GM10847 (cell line): Measurements from ENCODE around the gene ARMH4.

Source experiments
- POLR2A ChIP-seq: IDR thresholded peaks from 2 replicates; pipeline ENCODE4 v1.6.1; 2011; ENCODE audit not compliant: insufficient read length; ENCODE audit errors: extremely low read depth

Gene ARMH4

DNA sequence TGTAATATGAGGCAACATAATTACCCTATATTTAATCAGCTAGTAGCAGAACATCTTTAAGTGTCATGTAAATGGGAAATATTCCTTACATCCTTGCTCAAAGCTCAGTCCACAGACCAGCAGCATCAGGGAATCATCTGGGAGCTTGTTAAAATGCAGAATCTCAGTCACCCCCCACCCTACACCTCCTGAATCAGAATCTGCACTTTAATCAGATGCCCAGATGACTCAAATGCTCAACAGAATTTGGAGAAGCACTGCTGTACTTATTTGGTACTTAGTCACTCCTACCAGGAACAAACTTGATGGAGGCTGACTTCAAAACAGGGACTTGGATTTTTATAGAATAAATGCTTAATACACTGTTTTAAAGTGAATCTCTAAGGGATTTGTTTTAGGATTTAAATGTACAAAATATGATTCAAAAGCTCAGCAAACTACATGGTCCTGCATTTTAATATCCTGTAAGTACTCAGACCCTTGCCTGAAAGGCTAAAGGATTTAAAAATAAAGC lies 96.5 kb downstream of the ARMH4 start:
- no peak for TF ChIP-seq POLR2A

DNA sequence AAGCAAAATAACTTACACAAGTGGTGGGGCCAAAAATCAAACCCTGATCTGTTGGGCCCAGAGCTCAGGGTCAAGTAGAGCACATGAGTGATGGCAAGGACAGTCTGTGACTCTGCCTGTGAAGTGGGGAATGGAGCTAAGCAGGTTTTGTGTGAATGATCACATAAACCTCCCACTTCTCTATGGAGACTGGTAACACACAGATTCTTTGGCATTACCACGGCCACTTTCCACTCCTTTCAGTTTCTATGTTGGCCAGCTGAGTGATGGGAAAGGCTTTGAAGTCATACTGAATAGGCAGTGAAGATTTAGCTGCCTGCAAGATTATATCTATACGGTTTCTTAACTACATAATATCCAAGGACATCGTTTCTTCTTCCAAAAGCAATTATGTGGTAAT lies 97.9 kb downstream of the ARMH4 start:
- no peak for TF ChIP-seq POLR2A

DNA sequence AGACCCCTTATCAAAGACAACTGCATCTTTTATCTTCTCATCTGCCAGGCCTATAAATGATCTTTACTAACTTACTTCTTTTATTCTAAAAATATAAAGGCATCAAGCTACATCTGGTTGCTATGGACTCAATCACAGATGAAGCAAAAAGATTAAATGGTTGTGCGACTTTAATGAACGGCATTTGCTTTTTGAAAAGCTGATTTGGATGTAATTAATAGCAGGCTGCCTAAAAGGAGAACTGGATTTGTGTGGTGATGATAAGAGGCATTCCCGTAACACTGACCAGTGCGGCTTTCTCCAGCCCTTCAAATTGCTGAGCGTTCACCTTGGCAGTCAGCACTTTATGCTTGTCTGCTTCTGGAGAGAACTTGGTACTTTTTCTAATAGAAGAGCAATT lies 103.8 kb downstream of the ARMH4 start:
- TF ChIP-seq POLR2A, result no peak

DNA sequence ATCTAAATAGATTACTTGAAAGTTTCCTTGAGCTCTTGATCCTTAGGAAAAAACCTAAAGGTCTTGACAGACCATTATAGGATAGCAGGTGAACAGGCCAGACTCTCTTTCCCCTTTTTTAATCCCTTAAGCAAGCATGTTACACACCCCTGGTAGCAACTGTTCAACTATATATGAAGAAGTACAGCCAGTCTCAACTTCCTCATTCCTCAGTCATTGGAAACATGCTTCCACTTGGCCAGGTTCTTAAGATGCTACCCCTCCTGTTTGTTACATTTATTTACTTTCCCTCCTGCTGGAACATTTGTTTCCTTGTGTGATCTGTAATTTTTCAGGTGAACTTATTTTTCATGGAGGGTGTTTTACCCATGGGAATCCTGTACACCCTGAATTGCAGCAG lies 124.1 kb downstream of the ARMH4 start:
- TF ChIP-seq POLR2A, result no peak

DNA sequence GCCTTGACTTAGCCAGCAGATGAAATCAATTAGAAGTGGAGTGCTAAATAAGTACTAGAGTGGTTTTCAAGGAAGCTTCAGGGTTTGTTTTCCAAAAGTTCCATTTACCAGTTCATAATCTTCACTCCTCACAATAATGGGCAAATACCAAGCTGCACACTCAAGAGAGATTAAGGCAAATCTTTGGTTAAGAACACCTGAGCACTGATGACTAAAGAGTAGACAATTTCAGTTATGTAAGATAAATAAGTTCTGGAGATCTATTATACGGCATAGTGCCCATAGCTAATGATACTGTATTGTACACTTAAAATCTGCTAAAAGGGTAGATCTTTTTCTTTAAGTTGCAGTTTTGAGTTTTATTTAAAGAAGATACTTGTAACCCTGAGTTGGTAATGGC lies 125.0 kb downstream of the ARMH4 start:
- TF ChIP-seq POLR2A, result no peak

DNA sequence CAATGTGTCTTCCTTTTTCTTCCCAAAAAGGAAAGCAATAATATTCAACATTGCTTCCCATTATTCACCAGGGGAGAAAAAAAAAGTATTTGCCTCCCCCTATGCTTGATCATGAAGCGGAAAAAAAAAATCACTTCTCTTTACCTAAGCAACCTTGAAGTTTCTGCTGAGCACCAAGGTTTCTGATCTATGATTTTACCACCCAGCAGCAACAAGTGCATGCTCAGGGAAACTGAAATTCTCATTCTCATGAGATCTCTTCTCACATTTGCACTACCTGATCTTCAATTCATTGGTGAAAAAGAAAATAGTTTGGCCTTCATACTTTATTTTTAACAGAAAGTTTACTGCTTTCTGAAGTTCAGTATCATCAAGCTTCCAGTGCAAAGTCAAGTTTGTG lies 125.8 kb downstream of the ARMH4 start:
- TF ChIP-seq POLR2A, result no peak

DNA sequence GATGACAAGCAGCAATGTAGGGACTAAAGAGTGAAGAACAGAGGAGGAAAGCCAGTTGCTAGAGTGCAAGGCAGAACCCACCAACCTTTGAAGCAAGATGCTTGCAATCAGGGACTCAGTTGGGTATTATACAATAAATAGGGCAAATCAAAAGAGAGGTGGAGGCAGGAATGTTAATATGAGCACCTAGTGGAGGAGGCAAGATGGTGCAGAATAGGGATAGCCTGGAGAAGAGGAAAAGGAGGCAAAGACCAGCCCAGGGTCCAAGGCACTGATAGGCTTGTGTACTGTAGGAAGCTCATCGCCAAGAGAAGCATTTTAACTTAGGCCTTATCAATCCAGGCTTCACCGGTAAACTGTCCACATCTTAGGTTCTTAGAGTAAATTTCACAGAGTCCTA lies 137.2 kb downstream of the ARMH4 start:
- no peak for TF ChIP-seq POLR2A

DNA sequence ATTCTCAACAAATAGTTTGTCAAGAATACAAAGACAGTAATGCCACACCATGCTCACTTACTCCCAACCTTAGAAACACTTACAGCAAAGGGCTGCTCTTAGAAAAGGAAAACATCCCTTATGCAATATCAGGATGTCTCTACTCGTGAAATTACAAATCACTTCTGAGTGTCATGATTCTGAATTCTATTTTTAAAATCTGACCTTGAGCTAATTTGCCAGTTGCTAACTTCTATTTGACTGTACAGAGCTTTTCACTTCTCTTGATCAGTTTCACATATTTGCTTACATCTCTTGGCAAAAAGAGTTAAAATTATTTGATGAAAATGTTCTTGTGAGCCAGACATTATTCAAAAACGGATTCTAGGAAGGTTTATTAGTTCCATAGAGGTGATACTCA lies 149.4 kb downstream of the ARMH4 start:
- TF ChIP-seq POLR2A, result no peak

DNA sequence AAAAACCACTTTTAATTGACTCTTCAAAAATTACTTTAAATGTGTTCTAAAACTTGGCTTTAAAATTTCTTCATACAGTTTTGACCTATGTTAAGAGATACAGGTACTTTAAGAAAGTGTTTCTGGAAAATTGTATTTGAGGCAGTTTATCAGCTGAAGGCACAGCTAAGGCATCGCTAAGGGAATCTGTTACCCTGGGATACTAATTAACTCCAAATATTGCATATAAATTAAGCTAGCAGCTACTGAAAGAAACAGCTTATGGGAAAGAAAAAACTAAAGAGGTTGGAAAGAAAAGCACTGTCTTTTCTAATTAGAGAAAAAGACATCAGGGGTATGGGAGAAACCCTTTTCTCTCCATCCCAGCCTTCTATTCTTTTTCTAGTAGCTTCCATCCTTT lies 152.0 kb downstream of the ARMH4 start:
- no peak for TF ChIP-seq POLR2A

DNA sequence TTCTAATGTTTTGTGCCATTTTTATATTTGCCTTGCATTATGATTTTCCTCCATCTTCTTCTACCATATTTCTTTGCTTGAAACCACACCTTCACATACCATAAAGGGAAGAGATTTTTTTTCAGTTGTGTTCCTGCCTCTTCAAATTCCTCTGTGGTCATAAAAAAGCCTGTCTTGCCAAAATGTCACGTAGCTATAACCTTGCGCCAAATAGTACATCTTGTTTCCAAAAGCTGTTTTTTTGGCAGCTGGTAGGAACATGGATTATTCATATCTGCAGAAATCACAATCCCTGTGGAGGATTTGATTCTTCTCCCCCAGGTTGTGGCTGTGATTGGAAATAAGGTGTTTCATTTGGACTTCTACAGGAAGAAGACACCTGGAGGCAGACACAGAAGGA lies 152.5 kb downstream of the ARMH4 start:
- TF ChIP-seq POLR2A, result no peak

DNA sequence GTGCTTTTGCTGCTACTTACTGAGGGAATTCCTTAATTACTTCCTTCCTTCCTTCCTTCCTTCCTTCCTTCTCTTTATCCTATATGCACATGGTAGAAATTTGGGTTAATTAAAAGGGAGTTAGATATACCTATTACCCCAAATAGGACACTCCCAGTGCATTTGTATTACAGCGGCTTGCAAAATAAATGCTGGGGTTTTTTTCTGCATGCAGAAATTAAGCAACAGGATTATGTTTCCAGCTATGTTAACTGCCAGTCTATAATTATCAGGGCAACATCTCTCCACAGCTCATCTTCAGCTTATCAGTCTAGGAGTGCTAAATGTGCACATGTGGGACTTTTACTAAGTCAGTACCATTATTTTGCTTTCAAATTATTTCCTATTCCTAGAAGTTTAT lies 153.2 kb downstream of the ARMH4 start:
- no peak for TF ChIP-seq POLR2A

DNA sequence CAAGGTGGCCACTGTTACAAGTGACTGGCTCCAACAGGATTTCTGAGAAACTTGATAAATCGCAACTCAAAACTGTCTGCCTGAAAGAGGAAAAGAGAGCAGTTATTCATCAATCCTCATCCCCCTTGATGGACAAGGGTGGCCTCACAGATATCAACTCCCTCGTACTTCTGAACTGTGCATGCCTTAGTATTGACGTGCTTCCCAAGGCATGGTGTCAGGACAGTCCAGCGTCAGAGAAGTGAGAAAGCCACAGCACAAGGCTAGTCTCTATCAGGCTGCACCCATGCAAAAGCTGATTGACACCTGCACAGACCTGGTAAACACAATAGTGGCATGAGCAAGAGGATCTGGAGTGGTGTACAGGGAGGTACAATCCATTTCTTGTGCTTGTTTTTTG lies 160.7 kb downstream of the ARMH4 start:
- no peak for TF ChIP-seq POLR2A

DNA sequence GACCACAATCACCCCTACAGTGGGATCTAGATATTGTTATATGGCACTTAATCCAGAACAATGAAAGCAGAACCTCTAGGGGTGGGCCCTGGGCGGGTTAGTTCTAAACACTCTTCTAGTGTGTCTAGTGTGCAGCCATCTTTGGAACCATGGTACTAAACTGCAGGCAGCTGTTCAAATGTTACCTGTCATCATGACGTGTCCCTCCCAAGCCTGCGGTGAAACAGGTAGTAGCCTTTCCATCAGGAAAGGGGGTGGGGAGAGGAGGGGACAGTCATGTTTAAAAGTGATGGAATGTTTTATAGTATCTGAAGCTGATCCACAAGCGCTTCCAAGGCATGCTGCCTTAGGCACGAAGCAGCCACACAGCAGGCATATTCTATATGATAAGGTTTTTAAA lies 163.6 kb downstream of the ARMH4 start:
- TF ChIP-seq POLR2A, result no peak

DNA sequence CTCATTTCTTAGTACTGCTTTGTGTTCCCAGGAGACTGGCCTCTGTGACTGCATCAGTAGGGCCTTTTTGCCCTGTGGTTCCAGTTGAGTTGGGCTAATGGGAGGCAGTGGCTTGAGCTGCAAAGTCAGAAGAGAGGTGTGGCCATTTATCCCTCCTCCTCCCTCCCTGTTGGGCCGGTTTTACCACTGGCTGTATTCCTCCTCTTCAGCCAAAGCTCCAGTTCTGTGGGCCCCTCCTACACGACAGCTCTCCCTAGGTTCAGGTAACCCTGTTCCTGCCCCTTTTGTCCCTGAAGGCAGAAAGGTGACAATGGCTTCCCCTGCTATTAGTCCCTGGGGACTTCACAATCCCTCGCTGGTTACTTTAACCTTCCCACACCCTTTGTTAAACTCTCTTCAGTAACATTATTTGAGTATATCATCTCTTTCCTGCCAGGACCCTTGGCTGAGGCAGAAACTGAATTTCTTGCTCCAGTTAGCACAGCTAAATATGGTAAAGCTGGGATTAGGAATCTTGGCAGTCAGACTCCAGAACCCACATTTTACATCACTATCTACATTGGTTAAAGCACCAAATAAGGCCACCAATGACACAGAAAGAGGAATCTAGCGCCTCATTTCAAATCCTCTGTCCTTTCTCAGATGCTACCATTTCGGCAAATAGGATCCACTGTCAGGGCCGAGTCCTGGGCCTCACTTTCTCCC lies 164.3 kb downstream of the ARMH4 start:
- TF ChIP-seq POLR2A, result no peak

DNA sequence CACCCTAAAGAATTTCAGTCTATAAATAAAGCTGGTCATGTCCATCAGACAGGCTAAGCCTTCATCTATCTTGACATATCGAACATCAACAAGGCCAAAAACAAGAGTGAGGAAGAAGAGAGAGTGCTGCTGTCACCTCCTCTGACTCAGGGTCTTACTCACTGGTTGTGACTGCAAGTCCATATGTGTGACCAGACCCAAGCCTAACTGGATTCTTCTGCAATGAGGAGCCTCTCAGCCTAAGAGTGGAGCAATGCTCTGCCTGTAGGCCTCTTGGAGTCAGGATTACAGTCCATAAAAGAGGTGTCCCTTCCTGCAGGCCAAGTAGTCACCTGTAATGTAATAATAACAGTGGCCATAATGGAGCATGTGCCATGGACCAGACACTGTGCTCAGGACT lies 165.0 kb downstream of the ARMH4 start:
- TF ChIP-seq POLR2A, result no peak

DNA sequence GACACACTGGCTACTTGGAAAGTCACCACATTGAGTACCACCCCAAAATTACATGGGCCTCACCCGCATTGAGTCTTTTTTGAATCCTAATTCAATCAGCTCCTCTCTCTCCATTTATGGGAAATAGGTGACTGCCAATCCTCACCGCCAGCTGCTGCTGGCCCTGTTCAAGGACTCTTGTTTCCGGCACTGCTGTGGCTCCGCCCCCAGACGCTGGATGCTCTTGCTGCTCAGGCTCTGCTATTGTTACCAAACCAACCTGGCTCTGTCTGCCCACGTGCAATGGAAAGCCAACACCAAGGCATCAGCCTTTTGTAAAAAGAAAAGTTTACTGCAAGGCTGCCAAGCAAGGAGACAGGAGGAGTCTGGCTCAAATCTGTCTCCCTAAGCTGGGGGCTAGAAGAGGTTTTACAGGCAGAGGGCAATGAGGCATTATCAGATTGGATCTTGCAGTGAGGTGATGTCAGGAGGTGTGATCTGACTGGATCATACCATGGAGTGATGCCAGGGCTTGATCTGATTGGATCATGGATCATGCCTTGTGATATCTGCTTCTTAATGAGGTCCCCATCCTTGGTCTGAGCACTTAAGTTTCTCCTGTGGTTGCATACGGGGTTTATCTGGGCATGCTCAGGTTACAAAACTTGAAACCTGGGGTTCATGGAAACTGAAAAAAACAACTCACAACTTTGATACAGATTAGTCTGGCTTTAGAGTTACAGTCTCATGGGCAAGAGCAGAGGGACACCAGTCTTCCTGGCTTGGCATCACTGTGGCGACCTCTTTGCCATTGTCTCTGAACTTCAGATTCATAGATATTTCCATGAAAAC lies 169.0 kb downstream of the ARMH4 start:
- TF ChIP-seq POLR2A, result no peak
